ENCODE data around the gene ITPR2. TPM values are rescaled to one million over a fixed set of nuclear protein-coding genes. Genes with fewer than 3 reads are reported as not detected.

Gene ITPR2
- polyA plus RNA-seq, 1 of the 3 experiments (the other 2 are of a cell fraction) = 2.3 TPM

DNA sequence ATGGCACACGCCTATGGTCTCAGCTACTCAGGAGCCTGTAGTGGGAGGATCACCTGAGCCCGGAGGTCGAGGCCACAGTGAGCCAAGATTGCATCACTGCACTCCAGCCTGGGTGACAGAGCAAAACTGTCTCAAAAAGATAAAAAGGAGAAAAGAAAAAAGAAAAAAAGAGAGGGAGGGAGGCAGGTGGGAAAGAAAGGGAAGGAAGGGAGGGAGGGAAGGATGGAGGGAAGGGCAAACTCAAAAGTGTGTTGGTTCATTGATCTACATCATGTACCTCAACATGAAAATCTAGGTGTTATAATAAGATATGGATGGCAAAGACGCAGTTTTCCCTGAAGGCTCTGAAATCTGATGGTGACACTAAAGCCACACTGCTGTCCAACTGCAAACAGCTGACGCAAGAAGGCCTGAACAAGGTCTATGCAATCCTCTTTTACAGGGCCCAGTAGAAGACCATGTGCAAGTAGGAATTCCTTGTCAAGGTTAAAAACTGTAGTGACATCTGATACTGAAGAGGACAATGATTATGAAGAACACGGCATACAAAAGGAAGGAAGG, 143.6 kb downstream of the ITPR2 start:
- DNase-seq = no peak
- Histone ChIP-seq H3K9ac (no peak overlapping the region), H2AFZ (ENCODE audit: low read depth) (no peak overlapping the region), H3K9me2 (no peaks in the 10 kb centered on the region), H3K4me1 (ENCODE audit: control insufficient read depth in 1 of 2, insufficient read depth in 2 of 2, low read depth in 1 of 2, low read length in 1 of 2) (peaks cover 2 to 20% of the 10 kb centered on the region in 2 experiments; a peak in 2 of 4 replicates), H3K9me3 (0 out of 2 replicates have a peak, but pooled peaks cover under 1% of the 10 kb centered on the region), H3K27me3 (ENCODE audit: insufficient read depth) (no peaks in the 10 kb centered on the region), H3K4me2 (no peak overlapping the region), H3K27ac (ENCODE audit: low read depth in 2 of 2, low read length in 1 of 2) (no peak overlapping the region), H4K20me1 (ENCODE audit: insufficient read depth) (no peaks in the 10 kb centered on the region), H3K79me2 (ENCODE audit: insufficient read depth) (no peaks in the 10 kb centered on the region), H3K36me3 (replicated peaks in 1 of 2; ENCODE audit: control insufficient read depth in 1 of 2, insufficient read depth in 2 of 2, low read length in 1 of 2) (peaks cover 4 to 6% of the 10 kb centered on the region in 2 experiments), H3F3A (replicated peaks; ENCODE audit: insufficient read depth) (peaks cover 14% of the 10 kb centered on the region), H3K4me3 (ENCODE audit: low read depth in 2 of 2, low read length in 1 of 2) (no peak overlapping the region)
- ChIA-PET CTCF (interaction anchor here (1.5 kb wide), 1 partner anchor 37 kb away, joined by 3 read pairs; no protein-coding TSS in a partner anchor), POLR2A (no interaction called here)
- TF ChIP-seq EZH2phosphoT487 (IDR thresholded peaks at IDR 0.05; ENCODE audit: borderline replicate concordance, low read depth) = no peak
- TF ChIP-seq FOXM1 (IDR thresholded peaks at IDR 0.05; ENCODE audit: low read depth) = no peak
- TF ChIP-seq RXRA (IDR thresholded peaks at IDR 0.05; ENCODE audit: borderline replicate concordance, low read depth) = no peak
- no peak for TF ChIP-seq POLR2AphosphoS5 (IDR thresholded peaks at IDR 0.05; ENCODE audit: low read depth, low read length)
- 96% methylated on average over 6 of the region's 6 CpGs for WGBS (ENCODE audit: low lambda C conversion rate)

GRCh38 chr12:26688344-26688904, 144.6 kb downstream of the ITPR2 start:
- ChIA-PET POLR2A (no interaction called here), CTCF (no interaction called here)
- H3K79me2 ChIP-seq (ENCODE audit: insufficient read depth) = no peaks in the 10 kb centered on the region
- H3K4me2 ChIP-seq = no peak overlapping the region
- H3K4me1 ChIP-seq (ENCODE audit: control insufficient read depth in 1 of 2, insufficient read depth in 2 of 2, low read depth in 1 of 2, low read length in 1 of 2) = peaks cover 2 to 20% of the 10 kb centered on the region in 2 experiments; a peak in 2 of 4 replicates
- H3K9me2 ChIP-seq = no peaks in the 10 kb centered on the region
- H3K36me3 ChIP-seq (replicated peaks in 1 of 2; ENCODE audit: control insufficient read depth in 1 of 2, insufficient read depth in 2 of 2, low read length in 1 of 2) = peaks cover 4 to 15% of the 10 kb centered on the region in 2 experiments
- H3F3A ChIP-seq (replicated peaks; ENCODE audit: insufficient read depth) = peaks cover 14% of the 10 kb centered on the region
- no peak for DNase-seq
- H3K9me3 ChIP-seq = 0 out of 2 replicates have a peak, but pooled peaks cover 10% of the 10 kb centered on the region
- no peak overlapping the region for H3K4me3 ChIP-seq (ENCODE audit: low read depth in 2 of 2, low read length in 1 of 2)
- H2AFZ ChIP-seq (ENCODE audit: low read depth) = no peak overlapping the region
- H3K27ac ChIP-seq (ENCODE audit: low read depth in 2 of 2, low read length in 1 of 2) = no peak overlapping the region
- TF ChIP-seq TCF12 (IDR thresholded peaks at IDR 0.05) = no peak
- no peak for TF ChIP-seq SIN3A (IDR thresholded peaks at IDR 0.05; ENCODE audit: borderline replicate concordance, low read depth, low read length)
- TF ChIP-seq, protein P1, sequence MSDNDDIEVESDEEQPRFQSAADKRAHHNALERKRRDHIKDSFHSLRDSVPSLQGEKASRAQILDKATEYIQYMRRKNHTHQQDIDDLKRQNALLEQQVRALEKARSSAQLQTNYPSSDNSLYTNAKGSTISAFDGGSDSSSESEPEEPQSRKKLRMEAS (IDR thresholded peaks at IDR 0.05; ENCODE audit: low read depth) = no peak
- TF ChIP-seq RCOR1 (IDR thresholded peaks at IDR 0.05; ENCODE audit: low read length) = no peak
- no peak for TF ChIP-seq RFX5 (IDR thresholded peaks at IDR 0.05; ENCODE audit: low read length)
- TF ChIP-seq, protein P2, sequence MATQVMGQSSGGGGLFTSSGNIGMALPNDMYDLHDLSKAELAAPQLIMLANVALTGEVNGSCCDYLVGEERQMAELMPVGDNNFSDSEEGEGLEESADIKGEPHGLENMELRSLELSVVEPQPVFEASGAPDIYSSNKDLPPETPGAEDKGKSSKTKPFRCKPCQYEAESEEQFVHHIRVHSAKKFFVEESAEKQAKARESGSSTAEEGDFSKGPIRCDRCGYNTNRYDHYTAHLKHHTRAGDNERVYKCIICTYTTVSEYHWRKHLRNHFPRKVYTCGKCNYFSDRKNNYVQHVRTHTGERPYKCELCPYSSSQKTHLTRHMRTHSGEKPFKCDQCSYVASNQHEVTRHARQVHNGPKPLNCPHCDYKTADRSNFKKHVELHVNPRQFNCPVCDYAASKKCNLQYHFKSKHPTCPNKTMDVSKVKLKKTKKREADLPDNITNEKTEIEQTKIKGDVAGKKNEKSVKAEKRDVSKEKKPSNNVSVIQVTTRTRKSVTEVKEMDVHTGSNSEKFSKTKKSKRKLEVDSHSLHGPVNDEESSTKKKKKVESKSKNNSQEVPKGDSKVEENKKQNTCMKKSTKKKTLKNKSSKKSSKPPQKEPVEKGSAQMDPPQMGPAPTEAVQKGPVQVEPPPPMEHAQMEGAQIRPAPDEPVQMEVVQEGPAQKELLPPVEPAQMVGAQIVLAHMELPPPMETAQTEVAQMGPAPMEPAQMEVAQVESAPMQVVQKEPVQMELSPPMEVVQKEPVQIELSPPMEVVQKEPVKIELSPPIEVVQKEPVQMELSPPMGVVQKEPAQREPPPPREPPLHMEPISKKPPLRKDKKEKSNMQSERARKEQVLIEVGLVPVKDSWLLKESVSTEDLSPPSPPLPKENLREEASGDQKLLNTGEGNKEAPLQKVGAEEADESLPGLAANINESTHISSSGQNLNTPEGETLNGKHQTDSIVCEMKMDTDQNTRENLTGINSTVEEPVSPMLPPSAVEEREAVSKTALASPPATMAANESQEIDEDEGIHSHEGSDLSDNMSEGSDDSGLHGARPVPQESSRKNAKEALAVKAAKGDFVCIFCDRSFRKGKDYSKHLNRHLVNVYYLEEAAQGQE (IDR thresholded peaks at IDR 0.05; ENCODE audit: low read depth, low read length) = no peak
- TF ChIP-seq GATA2 (CRISPR knock-in tag; IDR thresholded peaks at IDR 0.05) = no peak
- no peak for TF ChIP-seq USF2 (IDR thresholded peaks at IDR 0.05; ENCODE audit: borderline replicate concordance, low read depth, low read length)
- TF ChIP-seq SMC3 (IDR thresholded peaks at IDR 0.05; ENCODE audit: low read depth, low read length) = no peak
- TF ChIP-seq, protein P3, sequence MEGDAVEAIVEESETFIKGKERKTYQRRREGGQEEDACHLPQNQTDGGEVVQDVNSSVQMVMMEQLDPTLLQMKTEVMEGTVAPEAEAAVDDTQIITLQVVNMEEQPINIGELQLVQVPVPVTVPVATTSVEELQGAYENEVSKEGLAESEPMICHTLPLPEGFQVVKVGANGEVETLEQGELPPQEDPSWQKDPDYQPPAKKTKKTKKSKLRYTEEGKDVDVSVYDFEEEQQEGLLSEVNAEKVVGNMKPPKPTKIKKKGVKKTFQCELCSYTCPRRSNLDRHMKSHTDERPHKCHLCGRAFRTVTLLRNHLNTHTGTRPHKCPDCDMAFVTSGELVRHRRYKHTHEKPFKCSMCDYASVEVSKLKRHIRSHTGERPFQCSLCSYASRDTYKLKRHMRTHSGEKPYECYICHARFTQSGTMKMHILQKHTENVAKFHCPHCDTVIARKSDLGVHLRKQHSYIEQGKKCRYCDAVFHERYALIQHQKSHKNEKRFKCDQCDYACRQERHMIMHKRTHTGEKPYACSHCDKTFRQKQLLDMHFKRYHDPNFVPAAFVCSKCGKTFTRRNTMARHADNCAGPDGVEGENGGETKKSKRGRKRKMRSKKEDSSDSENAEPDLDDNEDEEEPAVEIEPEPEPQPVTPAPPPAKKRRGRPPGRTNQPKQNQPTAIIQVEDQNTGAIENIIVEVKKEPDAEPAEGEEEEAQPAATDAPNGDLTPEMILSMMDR (IDR thresholded peaks at IDR 0.05) = no peak
- no peak for TF ChIP-seq JUND (IDR thresholded peaks at IDR 0.05)
- TF ChIP-seq MXI1 (IDR thresholded peaks at IDR 0.05; ENCODE audit: low read depth, low read length) = no peak
- TF ChIP-seq ELF1 (IDR thresholded peaks at IDR 0.05) = no peak
- TF ChIP-seq FOXJ3 (CRISPR knock-in tag; IDR thresholded peaks at IDR 0.05) = no peak
- TF ChIP-seq TAF1 (IDR thresholded peaks at IDR 0.05; ENCODE audit: borderline replicate concordance, low read depth, low read length) = no peak
- H3K9ac ChIP-seq = no peak overlapping the region
- H3K27me3 ChIP-seq (ENCODE audit: insufficient read depth) = no peaks in the 10 kb centered on the region
- 100% methylated on average over 1 of the region's 1 CpG for WGBS (ENCODE audit: low lambda C conversion rate)
- H4K20me1 ChIP-seq (ENCODE audit: insufficient read depth) = no peaks in the 10 kb centered on the region
